ENCODE results near the gene HEBP2. TPM values are rescaled to one million over a fixed set of nuclear protein-coding genes. Genes with fewer than 3 reads are reported as not detected.
A peak's percentile ranks its signal among the peaks of the same experiment; 100 is the strongest.
"Not testable (repeated sequence)": the region's sequence is repeated elsewhere in the genome, so short reads cannot be mapped to it uniquely, and the experiment has no call there.

Gene HEBP2, protein sequence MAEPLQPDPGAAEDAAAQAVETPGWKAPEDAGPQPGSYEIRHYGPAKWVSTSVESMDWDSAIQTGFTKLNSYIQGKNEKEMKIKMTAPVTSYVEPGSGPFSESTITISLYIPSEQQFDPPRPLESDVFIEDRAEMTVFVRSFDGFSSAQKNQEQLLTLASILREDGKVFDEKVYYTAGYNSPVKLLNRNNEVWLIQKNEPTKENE
- 10 to 100 TPM; 22.0 to 34.5 (median 26.7) TPM for polyA plus RNA-seq

GRCh38 chr6:138403801-138404665 lies at the start of gene HEBP2:
Gene HEBP2 (plus strand): TSS chr6:138404223. CDS start chr6:138404496, 273 bp downstream.
- peaks cover 0 to 3% (median 3%) of the 10 kb centered on the region in 3 donors for H3K27me3 Mint-ChIP-seq (ENCODE audit: low read depth in 3 of 3)
- peak within 1 kb of the TSS; percentile 82 to 88 (median 85) for H3K4me3 Mint-ChIP-seq
- no peaks in the 10 kb centered on the region for H3K9me3 Mint-ChIP-seq
- peaks cover 0 to 15% (median 8%) of the 10 kb centered on the region in 3 donors for H3K36me3 Mint-ChIP-seq
- peak within 1 kb of the TSS; percentile 59 to 87 (median 82) for H3K27ac Mint-ChIP-seq
- H3K4me1 Mint-ChIP-seq, result peaks cover 13 to 23% of the 10 kb centered on the region in 2 donors
- DNase-seq, result peak; percentile 69 to 80 (median 80)

GRCh38 chr6:138357928-138358327 lies 46.1 kb upstream of the HEBP2 start:
- H3K36me3 Mint-ChIP-seq, result no peaks in the 10 kb centered on the region
- H3K27me3 Mint-ChIP-seq (ENCODE audit: low read depth in 3 of 3), result peaks cover 0 to 10% (median 8%) of the 10 kb centered on the region in 3 donors
- no peaks in the 10 kb centered on the region for H3K4me1 Mint-ChIP-seq
- DNase-seq, result no peak
- no peak overlapping the region for H3K27ac Mint-ChIP-seq
- no peaks in the 10 kb centered on the region for H3K9me3 Mint-ChIP-seq
- H3K4me3 Mint-ChIP-seq, result no peak overlapping the region

GRCh38 chr6:138368684-138369083 lies 35.3 kb upstream of the HEBP2 start:
- H3K27me3 Mint-ChIP-seq (ENCODE audit: low read depth in 3 of 3), result peaks cover 6 to 14% (median 10%) of the 10 kb centered on the region in 3 donors
- H3K9me3 Mint-ChIP-seq, result not testable (repeated sequence)

DNA sequence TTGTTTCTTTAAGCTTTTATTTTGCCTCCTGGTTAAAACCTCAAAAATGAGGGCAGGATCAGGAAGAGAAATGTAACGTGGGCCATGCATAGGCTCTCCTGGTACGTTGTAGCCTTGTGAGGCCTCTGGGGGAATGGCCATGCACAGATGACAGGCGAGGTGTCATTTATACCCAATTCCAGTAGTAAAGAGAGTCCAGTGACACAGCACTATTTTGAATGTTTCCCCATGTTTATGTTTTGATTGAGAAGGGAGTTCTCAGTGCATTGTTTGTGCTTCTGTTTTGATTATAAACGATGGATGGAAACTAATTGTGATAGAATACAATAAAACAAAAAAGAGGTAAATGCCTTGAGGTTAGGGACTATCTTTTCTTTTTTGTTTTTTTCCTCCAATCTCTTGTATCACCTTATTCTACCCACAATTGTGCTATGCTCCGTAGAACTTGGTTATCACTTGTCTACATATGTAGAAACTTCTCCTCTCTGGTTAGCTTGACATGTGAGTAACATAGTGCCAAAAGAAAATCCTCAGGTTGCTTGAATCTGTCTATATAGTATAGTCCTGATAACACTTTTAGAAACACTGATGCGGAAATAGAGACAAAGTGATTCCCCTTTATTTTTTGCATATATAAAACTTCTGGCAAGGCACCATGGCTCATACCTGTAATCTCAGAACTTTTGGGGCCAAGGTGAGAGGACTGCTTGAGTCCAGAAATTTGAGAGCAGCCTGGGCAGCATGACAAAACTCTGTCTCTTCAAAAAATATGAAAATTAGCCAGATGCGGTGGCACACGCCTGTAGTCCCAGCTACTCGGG lies 33.2 kb upstream of the HEBP2 start:
- H3K27me3 Mint-ChIP-seq (ENCODE audit: low read depth in 3 of 3), result peaks cover 7 to 8% (median 8%) of the 10 kb centered on the region in 3 donors
- H3K27ac Mint-ChIP-seq, result no peak overlapping the region
- no peaks in the 10 kb centered on the region for H3K36me3 Mint-ChIP-seq
- H3K9me3 Mint-ChIP-seq, result peaks cover 0 to 5% (median 0%) of the 10 kb centered on the region in 6 donors
- H3K4me1 Mint-ChIP-seq, result no peaks in the 10 kb centered on the region
- no peak overlapping the region for H3K4me3 Mint-ChIP-seq
- DNase-seq, result no peak

More at GRCh38 chr6:138368684-138369083, 35.3 kb upstream of the HEBP2 start:
- not testable (repeated sequence) for H3K27ac Mint-ChIP-seq, DNase-seq, H3K4me3 Mint-ChIP-seq, H3K4me1 Mint-ChIP-seq, H3K36me3 Mint-ChIP-seq

- Mint-ChIP-seq H3K27ac (no peak overlapping the region), H3K4me1 (no peaks in the 10 kb centered on the region), H3K36me3 (no peaks in the 10 kb centered on the region), H3K9me3 (peaks cover 0 to 5% (median 0%) of the 10 kb centered on the region in 6 donors), H3K4me3 (no peak overlapping the region), H3K27me3 (ENCODE audit: low read depth in 3 of 3) (peaks cover 6 to 8% (median 7%) of the 10 kb centered on the region in 3 donors)
- DNase-seq, result no peak
Measured at GRCh38 chr6:138371452-138371711, 32.6 kb upstream of the HEBP2 start.

- Mint-ChIP-seq H3K27ac (no peak overlapping the region), H3K9me3 (peaks cover 0 to 5% (median 0%) of the 10 kb centered on the region in 6 donors), H3K4me3 (no peak overlapping the region), H3K36me3 (no peaks in the 10 kb centered on the region), H3K27me3 (ENCODE audit: low read depth in 3 of 3) (peaks cover 5 to 8% (median 6%) of the 10 kb centered on the region in 3 donors), H3K4me1 (no peaks in the 10 kb centered on the region)
- no peak for DNase-seq
Measured at GRCh38 chr6:138371720-138372119, 32.3 kb upstream of the HEBP2 start.

DNA sequence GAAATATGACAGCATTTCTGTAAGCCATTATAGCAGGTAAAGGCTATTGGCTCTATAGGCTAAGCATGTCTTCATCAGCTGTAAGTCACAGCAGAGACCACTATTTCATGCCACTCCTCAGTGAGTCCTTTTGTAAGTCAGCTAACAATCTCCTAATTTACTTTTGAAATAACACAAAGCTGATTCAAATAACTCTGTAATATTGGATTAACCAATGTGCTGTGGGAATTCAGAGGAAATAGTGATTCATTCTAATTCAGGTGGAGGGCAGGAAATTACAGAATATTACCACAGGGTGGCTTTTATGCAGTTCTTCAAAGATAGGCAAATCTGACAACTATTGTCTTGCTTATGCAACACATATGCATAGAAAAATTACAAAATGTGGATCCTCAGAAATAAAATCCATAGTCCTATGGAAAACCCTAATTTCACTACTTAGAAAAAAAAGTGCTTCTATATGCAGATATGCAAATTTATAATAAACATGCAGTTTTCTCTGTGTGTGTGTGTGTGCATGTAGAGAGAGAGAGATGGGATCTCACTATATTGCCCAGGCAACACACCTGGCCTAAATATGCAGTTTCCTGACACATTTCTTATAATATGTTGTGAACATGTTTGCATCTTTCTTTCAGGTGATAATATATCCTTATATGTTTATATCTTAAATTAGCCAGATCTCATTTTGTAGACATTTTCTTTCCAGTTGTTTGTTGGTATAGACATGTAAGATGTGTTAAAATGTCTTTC lies 31.1 kb upstream of the HEBP2 start:
- no peak overlapping the region for H3K27ac Mint-ChIP-seq
- DNase-seq, result no peak
- no peaks in the 10 kb centered on the region for H3K9me3 Mint-ChIP-seq

DNA sequence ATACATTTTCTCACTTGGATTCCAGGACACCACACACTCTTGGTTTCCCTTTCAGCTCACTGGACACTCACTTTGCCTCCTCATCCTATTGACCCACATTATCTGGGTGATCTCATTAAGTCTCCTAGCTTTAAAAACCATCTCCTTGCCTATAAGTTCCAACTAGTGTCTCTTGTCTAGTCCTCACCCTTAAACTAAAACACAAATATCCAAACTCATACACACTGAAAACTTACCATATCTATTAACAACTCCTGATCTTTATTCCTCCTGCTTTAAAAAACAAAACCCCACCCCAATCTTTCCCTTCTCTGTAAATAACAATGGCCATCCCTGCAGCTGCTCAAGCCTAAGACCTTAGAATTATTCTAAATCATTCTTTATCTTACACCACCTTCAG lies 29.8 kb upstream of the HEBP2 start:
- Mint-ChIP-seq H3K4me1 (no peaks in the 10 kb centered on the region), H3K9me3 (no peaks in the 10 kb centered on the region), H3K27ac (no peak overlapping the region), H3K27me3 (ENCODE audit: low read depth in 3 of 3) (peaks cover 3 to 9% (median 4%) of the 10 kb centered on the region in 3 donors), H3K36me3 (no peaks in the 10 kb centered on the region), H3K4me3 (no peak overlapping the region)
- DNase-seq, result no peak

More for the DNA sequence above, 31.1 kb upstream of the HEBP2 start:
- H3K36me3 Mint-ChIP-seq, result no peaks in the 10 kb centered on the region
- peaks cover 5 to 6% (median 5%) of the 10 kb centered on the region in 3 donors for H3K27me3 Mint-ChIP-seq (ENCODE audit: low read depth in 3 of 3)
- no peak overlapping the region for H3K4me3 Mint-ChIP-seq
- no peaks in the 10 kb centered on the region for H3K4me1 Mint-ChIP-seq

DNA sequence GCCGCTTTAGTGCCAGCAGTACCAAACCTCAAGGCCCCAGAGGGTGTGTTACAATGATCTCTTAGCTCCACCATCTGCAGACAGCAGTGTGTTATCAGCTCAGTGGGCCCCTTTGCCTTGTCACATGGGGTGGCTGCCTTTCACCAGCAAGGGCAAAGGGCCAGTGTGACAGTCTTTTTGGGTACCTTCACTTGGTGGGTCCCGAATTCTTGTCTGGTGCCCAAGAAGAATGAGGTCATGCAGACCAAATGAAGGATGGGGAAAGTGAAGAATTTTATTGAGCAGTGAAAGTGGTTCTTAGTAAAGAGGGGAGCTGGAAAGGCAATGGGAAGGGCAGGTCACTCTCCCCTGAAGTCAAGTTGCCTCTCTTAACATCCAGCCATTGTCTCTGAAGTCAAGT lies 29.2 kb upstream of the HEBP2 start:
- Mint-ChIP-seq H3K27me3 (ENCODE audit: low read depth in 3 of 3) (peaks cover 3 to 9% (median 4%) of the 10 kb centered on the region in 3 donors), H3K27ac (no peak overlapping the region), H3K9me3 (no peaks in the 10 kb centered on the region), H3K4me3 (no peak overlapping the region), H3K4me1 (no peaks in the 10 kb centered on the region), H3K36me3 (no peaks in the 10 kb centered on the region)
- no peak for DNase-seq

DNA sequence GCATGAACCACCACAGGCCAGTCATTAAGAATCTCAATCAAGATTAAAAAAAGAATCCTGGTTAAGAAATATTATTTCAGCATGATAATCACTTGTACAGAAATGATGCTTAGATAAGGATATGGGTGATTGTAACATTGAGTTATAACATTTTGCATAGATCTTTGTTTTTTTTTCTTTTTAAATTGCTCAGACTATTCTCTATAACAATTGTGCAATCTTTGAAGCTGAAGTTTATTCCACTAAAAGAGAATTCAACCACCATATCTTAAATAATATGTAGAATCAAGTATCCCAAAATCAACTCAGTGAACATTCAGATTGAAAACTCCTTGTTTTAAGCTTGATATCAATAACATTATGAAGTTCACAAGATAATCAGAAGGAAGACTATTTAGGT lies 27.0 kb upstream of the HEBP2 start:
- Mint-ChIP-seq H3K4me3 (no peak overlapping the region), H3K36me3 (no peaks in the 10 kb centered on the region), H3K27ac (no peak overlapping the region), H3K27me3 (ENCODE audit: low read depth in 3 of 3) (peaks cover 2 to 11% (median 2%) of the 10 kb centered on the region in 3 donors), H3K9me3 (no peaks in the 10 kb centered on the region), H3K4me1 (no peaks in the 10 kb centered on the region)
- DNase-seq, result no peak

- peaks cover 2 to 10% (median 2%) of the 10 kb centered on the region in 3 donors for H3K27me3 Mint-ChIP-seq (ENCODE audit: low read depth in 3 of 3)
- H3K36me3 Mint-ChIP-seq, result no peaks in the 10 kb centered on the region
Measured at GRCh38 chr6:138377844-138378243, 26.2 kb upstream of the HEBP2 start, which contains the start of gene SMIM28. Gene SMIM28 (plus strand): TSS chr6:138377905. CDS start chr6:138378073, 168 bp downstream.

GRCh38 chr6:138378463-138378862 lies 25.6 kb upstream of the HEBP2 start:
- Mint-ChIP-seq H3K27me3 (ENCODE audit: low read depth in 3 of 3) (peaks cover 2 to 10% (median 2%) of the 10 kb centered on the region in 3 donors), H3K27ac (no peak overlapping the region), H3K9me3 (no peaks in the 10 kb centered on the region), H3K4me1 (no peaks in the 10 kb centered on the region), H3K36me3 (no peaks in the 10 kb centered on the region), H3K4me3 (no peak overlapping the region)
- DNase-seq, result no peak

More at GRCh38 chr6:138377844-138378243, 26.2 kb upstream of the HEBP2 start, which contains the start of gene SMIM28:
- Mint-ChIP-seq H3K9me3 (no peaks in the 10 kb centered on the region), H3K4me1 (no peaks in the 10 kb centered on the region), H3K4me3 (no peak within 1 kb of the TSS), H3K27ac (no peak within 1 kb of the TSS)
- no peak for DNase-seq
